ENCODE results near the gene DHRSX. TPM values are rescaled to one million over a fixed set of nuclear protein-coding genes. Genes with fewer than 3 reads are reported as not detected.
A peak's percentile ranks its signal among the peaks of the same experiment; 100 is the strongest.

Gene DHRSX
- total and polyA plus RNA-seq, 9 of the 15 experiments (the other 6 are each of a cell fraction or from before 2014, with no cell fraction given) = 0.59 to 11.0 (median 6.2) TPM

GRCh38 chrX:2464677-2465166 is 36.1 kb downstream of the DHRSX start (continued):
- TF ChIP-seq CHAMP1 (IDR thresholded peaks at IDR 0.05) (peak; percentile 96), SRSF3 (IDR thresholded peaks at IDR 0.05; ENCODE audit: insufficient read depth, low read length) (no peak), REST (IDR thresholded peaks at IDR 0.05; ENCODE audit: borderline replicate concordance) (no peak), REST (CRISPR knock-in tag; IDR thresholded peaks at IDR 0.05; ENCODE audit: low read depth) (no peak), ZNF639 (CRISPR knock-in tag; conservative IDR thresholded peaks at IDR 0.05 in 1 of 2, IDR thresholded peaks at IDR 0.05 in 1 of 2) (no peak), MEIS2 (IDR thresholded peaks at IDR 0.05; ENCODE audit: partially characterized antibody) (peak; percentile 22), E2F6 (IDR thresholded peaks at IDR 0.05; ENCODE audit: borderline replicate concordance in 1 of 2, extremely low read depth in 1 of 2, insufficient read depth in 1 of 2, insufficient read length in 1 of 2, low read depth in 1 of 2, low read length in 1 of 2, poor library complexity in 1 of 2, severe bottlenecking in 1 of 2) (peak in 1 of 2 experiments; percentile 20), ZNF740 (CRISPR knock-in tag; IDR thresholded peaks at IDR 0.05) (peak; percentile 63; the same call in 1 of the 2 replicates), ZNF740 (tag; IDR thresholded peaks at IDR 0.05) (no peak), DIDO1 (tag; IDR thresholded peaks at IDR 0.05; ENCODE audit: low read depth) (no peak), CEBPB (tag; IDR thresholded peaks at IDR 0.05) (peak; percentile 88), TRIM24 (IDR thresholded peaks at IDR 0.05) (peak in 1 of 2 experiments; percentile 6; a peak in 1 of 4 replicates), SMAD3 (CRISPR knock-in tag; conservative IDR thresholded peaks at IDR 0.05) (no peak)
